Measurements from ENCODE around the gene PSMB1. TPM values are rescaled to one million over a fixed set of nuclear protein-coding genes. Genes with fewer than 3 reads are reported as not detected.

The PSMB1 gene
- total and polyA plus RNA-seq, 9 of the 15 experiments (the other 6 are each of a cell fraction or from before 2014, with no cell fraction given), result 447 to 2,953 (median 884) TPM

- TF ChIP-seq ARID4B (CRISPR knock-in tag; IDR thresholded peaks at IDR 0.05) (no peak), FOSL1 (tag; conservative IDR thresholded peaks at IDR 0.05) (no peak), MTA3 (IDR thresholded peaks at IDR 0.05; ENCODE audit: borderline replicate concordance) (no peak), TEAD4 (IDR thresholded peaks at IDR 0.05; ENCODE audit: low read length) (0 out of 2 replicates have a peak, but pooled peaks have one; percentile 14), TEAD4 (CRISPR knock-in tag; IDR thresholded peaks at IDR 0.05; ENCODE audit: borderline replicate concordance) (no peak), ZNF512 (tag; IDR thresholded peaks at IDR 0.05) (no peak), ZKSCAN1 (IDR thresholded peaks at IDR 0.05; ENCODE audit: low read depth, low read length) (no peak), ILK (tag; IDR thresholded peaks at IDR 0.05; ENCODE audit: borderline replicate concordance, low read depth) (no peak), RREB1 (CRISPR knock-in tag; IDR thresholded peaks at IDR 0.05) (no peak), NCOA6 (IDR thresholded peaks at IDR 0.05) (no peak), ZC3H11A (IDR thresholded peaks at IDR 0.05; ENCODE audit: low read depth, low read length) (no peak), SRSF9 (IDR thresholded peaks at IDR 0.05; ENCODE audit: borderline replicate concordance, low read depth, low read length) (no peak), THAP7 (CRISPR knock-in tag; IDR thresholded peaks at IDR 0.05) (no peak)
Observed at GRCh38 chr6:170529839-170530469, 23.2 kb downstream of the PSMB1 start (continued).

Measured in K562 (cell line).